H9 (cell line): Measurements from ENCODE around the gene RNF208. TPM values are rescaled to one million over a fixed set of nuclear protein-coding genes. Genes with fewer than 3 reads are reported as not detected.

Experiments used
- DNase-seq: peaks from one replicate; pipeline ENCODE4 v3.0.0-alpha.2; 2017
- H2AFZ ChIP-seq: one replicate; pipeline ENCODE4 v1.6.1; 2013; ENCODE audit warnings: mild to moderate bottlenecking, low read length, control low read depth, moderate library complexity
- H2AK5ac ChIP-seq: 2 replicates; pipeline ENCODE4 v1.6.1; 2013; ENCODE audit warnings: low read length, control low read depth, mixed read lengths; ENCODE audit not compliant: insufficient read length
- H2BK120ac ChIP-seq: one replicate; pipeline ENCODE4 v1.6.1; 2013; ENCODE audit warnings: low read depth, mild to moderate bottlenecking, low read length, control low read depth, inconsistent platforms; ENCODE audit not compliant: poor library complexity, severe bottlenecking
- H2BK12ac ChIP-seq: 2 replicates; pipeline ENCODE4 v1.6.1; 2013; ENCODE audit warnings: low read length, control low read depth, mixed read lengths, low read depth; ENCODE audit not compliant: insufficient read length
- H2BK15ac ChIP-seq: 2 replicates; pipeline ENCODE4 v1.6.1; 2013; ENCODE audit warnings: low read depth, low read length, control low read depth
- H2BK20ac ChIP-seq: one replicate; pipeline ENCODE4 v1.6.1; 2013; ENCODE audit warnings: low read depth, mild to moderate bottlenecking, low read length, control low read depth, inconsistent platforms; ENCODE audit not compliant: poor library complexity, severe bottlenecking
- H2BK5ac ChIP-seq: 2 replicates; pipeline ENCODE4 v1.6.1; 2013; ENCODE audit warnings: low read length, control low read depth, mixed read lengths; ENCODE audit not compliant: insufficient read length
- H3K14ac ChIP-seq: 2 replicates; pipeline ENCODE4 v1.6.1; 2013; ENCODE audit warnings: low read length, control low read depth; ENCODE audit not compliant: insufficient read depth
- H3K18ac ChIP-seq: 2 replicates; pipeline ENCODE4 v1.6.1; 2013; ENCODE audit warnings: low read depth, mild to moderate bottlenecking, mixed read lengths, low read length, control low read depth; ENCODE audit not compliant: insufficient read length
- H3K23ac ChIP-seq: 2 replicates; pipeline ENCODE4 v1.6.1; 2013; ENCODE audit warnings: low read length, control low read depth, mixed read lengths, low read depth; ENCODE audit not compliant: insufficient read length
- H3K23me2 ChIP-seq: 2 replicates; pipeline ENCODE4 v1.6.1; 2013; ENCODE audit warnings: low read depth, mild to moderate bottlenecking, mixed read lengths, low read length, control low read depth; ENCODE audit not compliant: insufficient read length, poor library complexity, severe bottlenecking
- H3K27ac ChIP-seq: 2 replicates; pipeline ENCODE4 v1.5.1; 2013; ENCODE audit warnings: low read length, control low read depth, mixed read lengths, low read depth; ENCODE audit not compliant: insufficient read length
- H3K27me3 ChIP-seq: 2 replicates; pipeline ENCODE4 v1.6.1; 2013; ENCODE audit warnings: low read length, control low read depth, inconsistent platforms; ENCODE audit not compliant: insufficient read depth
- H3K4ac ChIP-seq: 2 replicates; pipeline ENCODE4 v1.6.1; 2013; ENCODE audit warnings: low read depth, mild to moderate bottlenecking, control low read depth, inconsistent platforms, low read length, moderate library complexity
- H3K4me1 ChIP-seq: 2 replicates; pipeline ENCODE4 v1.6.1; 2013; ENCODE audit warnings: low read length, control low read depth, inconsistent platforms; ENCODE audit not compliant: insufficient read depth
- H3K4me2 ChIP-seq: 2 replicates; pipeline ENCODE4 v1.6.1; 2013; ENCODE audit warnings: low read length, control low read depth, mixed read lengths; ENCODE audit not compliant: insufficient read length, insufficient read depth
- H3K56ac ChIP-seq: 2 replicates; pipeline ENCODE4 v1.6.1; 2013; ENCODE audit warnings: low read depth, mild to moderate bottlenecking, mixed read lengths, low read length, control low read depth; ENCODE audit not compliant: insufficient read length
- H3K79me1 ChIP-seq: 2 replicates; pipeline ENCODE4 v1.6.1; 2013; ENCODE audit warnings: low read depth, mild to moderate bottlenecking, moderate library complexity, low read length, control low read depth, inconsistent platforms; ENCODE audit not compliant: insufficient read depth, poor library complexity, severe bottlenecking
- H3K79me2 ChIP-seq: 2 replicates; pipeline ENCODE4 v1.6.1; 2013; ENCODE audit warnings: low read length, control low read depth, inconsistent platforms; ENCODE audit not compliant: insufficient read depth
- H3K9ac ChIP-seq: 2 replicates; pipeline ENCODE4 v1.6.1; 2013; ENCODE audit warnings: low read length, control low read depth, mixed read lengths; ENCODE audit not compliant: insufficient read length; ENCODE audit errors: extremely low read depth
- H3K9me3 ChIP-seq: one replicate; pipeline ENCODE4 v1.6.1; 2013; ENCODE audit warnings: low read depth, low read length, inconsistent platforms; ENCODE audit not compliant: control insufficient read depth
- H3T11ph ChIP-seq: one replicate; pipeline ENCODE4 v1.6.1; 2013; ENCODE audit warnings: mild to moderate bottlenecking, low read length, control low read depth, inconsistent platforms
- H4K20me1 ChIP-seq: one replicate; pipeline ENCODE4 v1.6.1; 2013; ENCODE audit not compliant: control insufficient read depth, insufficient read length, insufficient read depth
- H4K5ac ChIP-seq: 2 replicates; pipeline ENCODE4 v1.6.1; 2013; ENCODE audit warnings: low read depth, mild to moderate bottlenecking, mixed read lengths, low read length, control low read depth; ENCODE audit not compliant: insufficient read length
- H4K8ac ChIP-seq: replicated peaks from 2 replicates; pipeline ENCODE4 v1.6.1; 2013; ENCODE audit warnings: low read length, control low read depth, mixed read lengths, low read depth; ENCODE audit not compliant: insufficient read length
- H4K91ac ChIP-seq: 2 replicates; pipeline ENCODE4 v1.6.1; 2013; ENCODE audit warnings: low read depth, mild to moderate bottlenecking, moderate library complexity, mixed read lengths, low read length, control low read depth; ENCODE audit not compliant: insufficient read length
- H3K27ac Mint-ChIP-seq, 3 experiments: 2 replicates in 2 of 3; 3 replicates in 1 of 3; pipeline ENCODE4 v1.8.0; 2020 to 2021; ENCODE audit warnings: mixed read lengths in 3 of 3, mild to moderate bottlenecking in 1 of 3, moderate library complexity in 1 of 3
- H3K27me3 Mint-ChIP-seq: 2 replicates; pipeline ENCODE4 v1.8.0; 2021; ENCODE audit warnings: low read depth, mild to moderate bottlenecking, moderate library complexity, mixed read lengths
- H3K36me3 Mint-ChIP-seq, 3 experiments: 2 replicates in 2 of 3; 3 replicates in 1 of 3; pipeline ENCODE4 v1.8.0; 2020 to 2021; ENCODE audit warnings: low read depth in 3 of 3, mixed read lengths in 3 of 3; ENCODE audit not compliant: insufficient read depth in 1 of 3
- H3K4me1 Mint-ChIP-seq, 2 experiments: 2 replicates each; pipeline ENCODE4 v1.8.0; 2020; ENCODE audit warnings: mixed read lengths in 2 of 2
- H3K4me3 Mint-ChIP-seq, 2 experiments: 2 replicates in 1 of 2; 3 replicates in 1 of 2; pipeline ENCODE4 v1.8.0; 2020 to 2021; ENCODE audit warnings: mild to moderate bottlenecking in 2 of 2, mixed read lengths in 2 of 2, moderate library complexity in 1 of 2
- H3K9me3 Mint-ChIP-seq, 2 experiments: 2 replicates in 1 of 2; 3 replicates in 1 of 2; pipeline ENCODE4 v1.8.0; 2020; ENCODE audit warnings: mild to moderate bottlenecking in 2 of 2, mixed read lengths in 2 of 2, moderate library complexity in 1 of 2
- WGBS: extraction: QIAGEN DNeasy Blood & Tissue Kit; methylation state at CpG from one replicate; pipeline ENCODE4 v1.1.7; 2013; ENCODE audit warnings: missing lambda C conversion rate, low lambda C conversion rate, mixed read lengths; ENCODE audit not compliant: insufficient read length; ENCODE audit errors: extremely low coverage; 5-methylcytosine and 5-hydroxymethylcytosine counted together
- total RNA-seq: library from RNA; stranded (reverse); gene quantifications from 2 replicates; pipeline ENCODE4 v1.2.1, GENCODE V29; 2021
- TF ChIP-seq, protein P1 (sequence below): fragments of 200-600 bp; sonication (generic); conservative IDR thresholded peaks from 3 replicates; pipeline ENCODE4 v1.8.0; 2021; ENCODE audit warnings: antibody characterized with exemption, mild to moderate bottlenecking

RNF208 gene
- total RNA-seq, 1 experiment from 2014 or later: 7.7 TPM

GRCh38 chr9:137202966-137203365, 19.1 kb downstream of the RNF208 start:
- Histone ChIP-seq H2BK12ac (no peak overlapping the region), H3K23me2 (peaks cover 8% of the 10 kb centered on the region), H2BK5ac (no peak overlapping the region), H3K9me3 (no peaks in the 10 kb centered on the region), H3K27ac (no peak overlapping the region), H3K4me1 (no peaks in the 10 kb centered on the region; the same call in 1 of the 2 replicates), H2AK5ac (no peak overlapping the region), H2BK20ac (no peak overlapping the region), H4K91ac (no peak overlapping the region), H3K79me2 (peaks cover 13% of the 10 kb centered on the region; the same call in 1 of the 2 replicates), H4K20me1 (no peaks in the 10 kb centered on the region), H4K5ac (no peak overlapping the region), H3K18ac (no peak overlapping the region), H4K8ac (no peak overlapping the region), H3K4me2 (no peak overlapping the region), H3K56ac (no peak overlapping the region), H3K14ac (no peak overlapping the region), H3K27me3 (no peaks in the 10 kb centered on the region), H3K9ac (no peak overlapping the region), H3T11ph (no peak overlapping the region), H3K79me1 (peaks cover 23% of the 10 kb centered on the region), H3K23ac (no peak overlapping the region), H2BK15ac (no peak overlapping the region), H2BK120ac (no peak overlapping the region), H3K4ac (no peak overlapping the region), H2AFZ (no peak overlapping the region)
- H3K27me3 Mint-ChIP-seq: peaks cover 2% of the 10 kb centered on the region; the same call in 1 of the 2 replicates
- peaks cover 6 to 20% (median 13%) of the 10 kb centered on the region in 3 experiments for H3K36me3 Mint-ChIP-seq
- DNase-seq: no peak
- peak overlapping the region in 1 of 2 experiments; percentile 42; a peak in 3 of 5 replicates for H3K4me3 Mint-ChIP-seq
- H3K4me1 Mint-ChIP-seq: peaks cover 25 to 41% of the 10 kb centered on the region in 2 experiments
- TF ChIP-seq, protein P1, sequence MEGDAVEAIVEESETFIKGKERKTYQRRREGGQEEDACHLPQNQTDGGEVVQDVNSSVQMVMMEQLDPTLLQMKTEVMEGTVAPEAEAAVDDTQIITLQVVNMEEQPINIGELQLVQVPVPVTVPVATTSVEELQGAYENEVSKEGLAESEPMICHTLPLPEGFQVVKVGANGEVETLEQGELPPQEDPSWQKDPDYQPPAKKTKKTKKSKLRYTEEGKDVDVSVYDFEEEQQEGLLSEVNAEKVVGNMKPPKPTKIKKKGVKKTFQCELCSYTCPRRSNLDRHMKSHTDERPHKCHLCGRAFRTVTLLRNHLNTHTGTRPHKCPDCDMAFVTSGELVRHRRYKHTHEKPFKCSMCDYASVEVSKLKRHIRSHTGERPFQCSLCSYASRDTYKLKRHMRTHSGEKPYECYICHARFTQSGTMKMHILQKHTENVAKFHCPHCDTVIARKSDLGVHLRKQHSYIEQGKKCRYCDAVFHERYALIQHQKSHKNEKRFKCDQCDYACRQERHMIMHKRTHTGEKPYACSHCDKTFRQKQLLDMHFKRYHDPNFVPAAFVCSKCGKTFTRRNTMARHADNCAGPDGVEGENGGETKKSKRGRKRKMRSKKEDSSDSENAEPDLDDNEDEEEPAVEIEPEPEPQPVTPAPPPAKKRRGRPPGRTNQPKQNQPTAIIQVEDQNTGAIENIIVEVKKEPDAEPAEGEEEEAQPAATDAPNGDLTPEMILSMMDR: no peak
- no CpG with 5 or more reads among the region's 8 CpGs for WGBS
- H3K27ac Mint-ChIP-seq: no peak overlapping the region
- no peaks in the 10 kb centered on the region for H3K9me3 Mint-ChIP-seq
